Stimulated activated CD8-positive, alpha-beta memory T cell treated with anti-CD3 and anti-CD28 coated beads, Interleukin-15, amount 100 ng/mL, for 48 hours (primary cell): ENCODE data around the gene ITM2B.
"Not testable (repeated sequence)": the region's sequence is repeated elsewhere in the genome, so short reads cannot be mapped to it uniquely, and the experiment has no call there.

ENCODE experiments used
- DNase-seq, 2 donors: peaks; one replicate each; pipeline ENCODE4 v3.0.0-alpha.2; 2020; ENCODE audit warnings: low read depth in 2 of 2

ITM2B gene

DNA sequence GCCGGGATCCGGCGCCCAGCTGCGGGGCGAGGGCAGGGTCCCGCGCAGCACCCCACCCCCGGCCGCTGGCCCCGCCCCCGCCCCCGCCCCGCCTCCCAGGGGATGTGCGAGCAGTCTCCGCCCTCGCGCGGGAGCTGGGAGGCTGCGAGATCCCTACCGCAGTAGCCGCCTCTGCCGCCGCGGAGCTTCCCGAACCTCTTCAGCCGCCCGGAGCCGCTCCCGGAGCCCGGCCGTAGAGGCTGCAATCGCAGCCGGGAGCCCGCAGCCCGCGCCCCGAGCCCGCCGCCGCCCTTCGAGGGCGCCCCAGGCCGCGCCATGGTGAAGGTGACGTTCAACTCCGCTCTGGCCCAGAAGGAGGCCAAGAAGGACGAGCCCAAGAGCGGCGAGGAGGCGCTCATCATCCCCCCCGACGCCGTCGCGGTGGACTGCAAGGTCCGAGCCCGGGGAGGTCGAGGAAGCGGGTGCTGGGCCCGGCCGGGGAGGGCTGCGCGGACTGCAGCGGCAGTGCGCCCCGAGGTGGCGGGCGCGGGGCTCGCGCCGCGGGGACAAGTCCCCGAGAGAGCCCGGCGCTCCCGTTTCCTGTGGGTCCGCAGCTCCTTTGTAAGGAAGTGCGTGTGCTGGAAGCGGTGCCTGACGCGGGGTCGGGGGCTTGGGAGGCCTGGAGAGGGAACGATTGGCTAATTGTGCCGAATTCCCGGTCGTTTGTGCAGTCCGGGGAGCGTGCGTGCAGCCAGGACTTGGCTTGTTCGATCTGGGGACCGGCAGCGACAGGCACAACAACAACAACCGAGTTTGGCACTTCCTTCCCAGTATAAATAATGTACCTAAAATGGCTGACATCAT, at the start of gene ITM2B:
ITM2B (plus strand) TSS at position 161 of the 843 bp plus-strand sequence; CDS start at position 316, 155 bp downstream.
- peak; percentile 42 to 43 for DNase-seq

DNA sequence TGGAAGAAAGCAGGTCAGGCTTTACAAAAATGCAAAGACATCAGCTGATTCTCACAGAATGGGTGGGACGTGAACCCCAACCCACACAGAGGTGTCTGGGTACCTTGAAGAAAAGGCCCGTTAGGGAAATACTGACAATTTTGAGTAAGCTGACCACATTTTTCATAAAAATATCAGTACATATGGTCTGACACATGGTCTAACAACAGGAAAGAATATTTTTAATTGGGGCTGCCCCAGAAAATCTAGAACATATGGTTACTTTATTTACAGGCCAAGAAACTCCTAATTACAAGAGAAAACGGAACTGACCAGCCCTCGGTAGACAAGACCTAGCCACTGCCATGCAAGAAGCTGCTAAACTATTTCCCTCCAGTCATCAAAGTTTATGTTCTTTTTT, 48.7 kb upstream of the ITM2B start:
- DNase-seq: no peak

DNA sequence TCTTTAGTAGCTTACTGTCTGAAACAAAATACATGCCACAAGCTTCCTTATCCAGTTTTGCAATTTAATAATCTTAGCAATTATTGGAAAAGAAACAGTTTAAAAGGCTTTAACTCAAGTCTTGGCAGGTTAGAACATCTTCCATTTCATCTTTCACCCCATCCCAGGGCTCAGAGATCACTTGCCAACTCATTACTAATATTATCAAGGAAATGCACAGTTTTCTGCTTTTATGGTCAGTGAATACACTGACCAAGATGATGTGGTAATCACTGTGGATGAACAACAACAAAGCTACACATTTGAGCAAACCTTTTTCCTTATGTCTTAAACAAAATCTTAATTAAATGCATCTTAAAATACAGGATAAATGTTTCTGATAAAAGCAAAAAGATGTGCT, 48.0 kb upstream of the ITM2B start:
- no peak for DNase-seq

DNA sequence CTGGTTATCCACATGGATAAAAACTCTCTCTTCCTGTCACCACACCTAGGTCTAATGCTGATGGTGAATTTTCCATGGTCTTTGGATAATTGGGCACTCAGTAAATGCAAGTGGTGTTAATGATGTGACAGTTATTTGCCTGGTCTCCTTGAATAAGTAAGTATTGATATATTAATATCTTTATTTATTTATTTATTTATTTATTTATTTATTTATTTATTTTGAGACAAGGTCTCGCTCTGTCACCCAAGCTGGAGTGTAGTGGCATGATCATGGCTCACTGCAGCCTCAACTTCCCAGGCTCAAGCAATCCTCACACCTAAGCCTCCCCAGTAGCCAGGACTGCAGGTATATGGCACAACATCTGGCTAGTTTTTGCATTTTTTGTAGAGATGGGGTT, 46.3 kb upstream of the ITM2B start:
- no peak for DNase-seq

DNA sequence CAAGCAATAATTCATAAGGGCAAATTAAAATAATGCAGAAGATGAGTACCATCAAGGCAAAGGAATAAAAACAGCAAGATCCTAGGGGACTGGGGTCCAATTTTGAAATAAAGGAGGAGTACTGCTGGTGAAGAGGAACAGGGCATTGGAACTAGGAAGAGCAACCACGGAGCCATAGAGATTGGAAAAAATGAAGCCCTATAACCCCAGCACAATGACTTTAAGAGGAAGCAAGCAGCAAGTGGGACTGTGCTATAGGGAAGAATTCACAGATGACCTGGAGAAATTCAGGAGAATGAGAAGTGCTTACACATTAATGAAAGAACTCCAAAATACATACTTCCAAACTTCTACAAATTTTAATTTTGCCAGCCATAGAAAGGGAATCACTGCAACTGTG, 44.9 kb upstream of the ITM2B start:
- DNase-seq: no peak

DNA sequence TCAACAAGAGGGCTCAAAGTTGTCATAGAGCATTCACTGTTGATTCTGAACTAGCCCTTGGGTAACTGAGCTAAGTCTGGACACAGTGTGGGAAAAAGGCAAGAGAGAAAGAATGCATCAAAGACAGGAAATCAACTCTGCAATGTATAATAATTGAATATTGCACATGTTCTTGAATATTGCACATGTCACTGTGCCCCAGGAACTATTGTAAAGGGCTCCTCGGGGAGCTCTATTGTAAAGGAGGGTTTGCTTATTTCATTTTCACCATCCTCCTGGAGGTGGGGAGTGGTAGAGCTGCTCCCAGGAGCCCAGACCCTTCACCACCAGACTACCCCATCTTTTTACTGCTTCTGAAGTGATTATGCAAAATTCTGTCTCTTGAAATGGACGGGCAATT, 44.4 kb upstream of the ITM2B start:
- no peak for DNase-seq

DNA sequence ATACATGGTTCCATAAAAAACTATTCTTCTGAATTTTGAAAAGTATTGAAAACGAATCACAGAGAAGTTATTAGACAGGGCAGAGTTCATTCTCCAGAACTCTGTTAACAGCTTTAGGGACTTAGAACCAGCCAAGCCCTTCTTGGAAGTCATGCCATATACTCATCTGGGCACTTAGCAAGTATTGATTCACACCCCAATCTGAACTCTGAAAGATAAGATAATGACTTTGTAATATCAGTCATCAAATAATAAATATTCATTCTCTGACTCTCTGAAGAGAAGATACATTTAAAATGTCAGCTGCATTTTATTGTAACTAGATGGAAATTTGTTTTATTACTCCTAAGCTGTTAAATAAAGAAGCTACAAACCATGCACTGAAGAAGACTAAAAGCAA, 43.8 kb upstream of the ITM2B start:
- DNase-seq: no peak

DNA sequence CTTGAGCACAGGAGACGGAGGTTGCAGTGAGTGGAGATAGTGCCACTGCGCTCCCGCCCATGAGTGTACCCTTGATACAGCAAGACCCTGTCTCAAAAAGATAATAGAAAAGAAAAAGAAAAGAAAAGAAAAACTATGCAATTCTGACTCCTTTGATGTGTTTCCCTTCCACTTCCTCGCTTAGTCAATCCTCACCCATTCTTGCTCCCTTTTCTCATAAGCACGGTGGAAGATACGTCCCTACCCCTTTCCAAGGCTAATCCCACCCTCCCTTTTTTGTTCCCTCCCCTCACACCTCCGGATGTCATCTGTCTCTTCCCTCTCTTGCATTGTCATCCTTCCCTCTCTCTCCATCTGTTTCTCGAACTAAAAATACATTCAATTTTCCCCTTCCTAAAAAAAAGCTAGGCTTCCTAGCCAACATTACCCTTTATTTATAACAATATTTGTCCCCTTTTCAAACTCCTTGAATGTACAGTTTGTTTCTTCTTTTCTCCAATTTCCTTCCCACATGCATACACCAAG, 40.5 kb upstream of the ITM2B start:
- no peak for DNase-seq

DNA sequence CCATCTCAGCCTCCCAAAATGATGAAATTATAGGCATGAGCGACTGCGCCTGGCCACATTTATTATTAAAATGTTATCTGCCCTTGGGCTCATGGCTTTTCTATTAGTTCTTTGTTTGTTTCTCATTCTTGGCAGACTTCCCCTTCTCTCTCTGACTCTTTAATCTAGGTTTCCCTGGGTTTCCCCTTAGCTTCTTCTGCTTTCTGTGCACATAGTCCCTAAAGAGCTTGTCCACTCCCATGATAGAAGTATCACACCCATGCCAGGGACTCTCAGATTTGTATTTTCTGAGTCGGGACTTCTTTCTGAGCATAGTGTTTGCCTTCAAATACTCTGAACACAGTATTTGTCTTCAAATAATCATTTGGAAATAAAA, 38.6 kb upstream of the ITM2B start:
- DNase-seq: no peak

DNA sequence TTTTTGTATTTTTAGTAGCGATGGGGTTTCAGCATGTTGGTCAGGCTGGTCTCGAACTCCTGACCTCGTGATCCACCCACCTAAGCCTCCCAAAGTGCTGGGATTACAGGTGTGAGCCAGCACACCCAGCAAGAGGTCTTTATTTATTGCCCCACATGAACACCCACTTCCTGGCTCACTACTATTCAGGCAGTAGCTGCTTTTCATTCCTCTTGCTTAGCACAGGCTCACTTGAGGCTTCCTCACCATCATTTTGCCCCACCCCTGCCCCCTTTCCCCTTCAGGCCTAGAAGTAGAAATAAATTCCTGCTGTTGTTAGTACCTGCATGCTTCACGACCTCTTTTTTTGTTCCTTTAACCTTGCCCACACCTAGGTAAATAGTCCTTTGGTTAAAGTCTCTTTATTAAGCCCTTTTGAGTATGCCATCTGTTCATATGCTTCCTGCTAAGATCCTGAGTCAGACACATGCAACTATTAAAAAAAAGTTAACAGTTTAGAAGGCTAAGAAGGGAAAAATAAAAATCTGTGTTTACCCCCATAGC, 33.5 kb upstream of the ITM2B start:
- DNase-seq: no peak

DNA sequence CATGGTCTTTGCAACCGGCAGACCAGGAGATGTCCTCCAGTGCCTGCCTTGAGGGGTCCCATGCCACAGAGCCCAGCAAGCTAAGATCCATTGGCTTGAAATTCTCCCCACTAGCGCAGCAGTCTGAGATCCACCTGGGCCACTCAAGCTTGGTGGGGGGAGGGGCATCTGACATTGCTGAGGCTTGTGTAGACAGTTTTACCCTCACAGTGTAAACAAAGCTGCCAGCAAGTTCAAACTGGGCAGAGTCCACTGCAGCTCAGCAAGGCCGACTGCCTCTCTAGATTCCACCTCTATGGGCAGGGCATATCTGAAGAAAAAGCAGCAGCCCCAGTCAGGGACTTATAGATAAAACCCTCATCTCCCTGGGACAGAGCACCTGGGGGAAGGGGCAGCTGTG, 32.0 kb upstream of the ITM2B start:
- no peak for DNase-seq

DNA sequence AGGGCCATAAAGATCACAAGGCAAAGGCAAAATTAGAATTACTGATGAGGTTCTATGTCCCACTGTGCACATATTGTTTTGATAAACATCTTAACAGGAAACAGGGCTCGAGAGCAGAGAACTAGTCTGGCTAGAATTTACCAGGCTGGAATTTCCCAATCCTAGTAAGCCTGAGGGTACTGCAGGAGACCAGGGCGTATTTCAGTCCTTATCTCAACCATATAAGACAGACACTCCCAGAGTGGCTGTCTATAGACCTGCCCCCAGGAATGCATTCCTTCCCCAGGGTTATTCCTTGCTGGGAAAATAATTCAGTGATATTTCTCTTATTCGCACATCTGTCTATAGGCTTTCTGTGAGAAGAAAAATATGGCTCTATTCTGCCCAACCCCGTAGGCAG, 25.8 kb upstream of the ITM2B start:
- DNase-seq: not testable (repeated sequence)

DNA sequence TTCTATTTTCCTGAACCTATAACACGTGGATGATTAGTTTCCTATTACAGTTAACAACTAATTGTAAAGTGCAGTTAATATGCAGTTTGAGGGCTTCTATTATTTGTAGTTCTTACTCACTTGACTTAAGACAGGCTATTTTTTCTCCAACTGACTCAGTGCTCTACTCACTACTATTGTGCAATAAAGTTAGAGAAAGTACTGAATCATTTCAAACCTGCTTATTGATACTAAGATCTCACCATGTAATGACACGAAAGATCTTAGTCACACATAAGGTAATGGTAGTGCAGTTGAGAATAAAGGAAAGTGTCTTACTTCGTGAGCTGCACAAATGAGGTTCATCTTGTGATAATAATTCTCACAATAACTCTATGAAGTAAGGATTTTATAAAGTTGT, 22.8 kb upstream of the ITM2B start:
- DNase-seq: no peak

DNA sequence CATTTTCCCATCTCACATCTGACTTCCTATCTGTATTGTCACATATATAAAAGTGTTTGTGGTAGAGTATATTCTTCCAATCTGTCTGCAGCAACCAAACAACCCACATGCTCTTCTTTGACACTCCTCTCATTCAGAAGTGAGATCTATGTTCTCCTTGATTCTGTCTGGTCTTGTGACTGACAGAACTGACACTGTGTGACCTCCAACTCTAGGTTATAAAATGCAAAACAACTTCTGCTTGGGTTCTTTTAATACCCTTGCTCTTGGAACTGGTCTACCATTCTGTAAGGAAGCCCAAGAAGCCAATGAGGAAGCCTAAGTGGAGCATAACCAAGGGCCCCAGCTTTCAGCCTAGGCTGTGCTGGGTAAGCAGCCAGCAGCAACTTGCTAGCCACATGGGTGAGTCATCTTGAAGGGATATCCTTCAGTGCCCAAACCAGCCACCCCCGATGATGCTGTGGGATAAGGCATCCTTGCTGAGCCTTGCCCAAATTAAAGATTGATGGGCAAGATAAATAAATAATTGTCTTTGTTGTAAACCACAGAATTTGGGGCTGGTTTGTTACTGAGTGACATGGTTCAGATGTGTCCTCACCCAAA, 18.4 kb upstream of the ITM2B start:
- DNase-seq: peak in 1 of 2 donors; percentile 18

DNA sequence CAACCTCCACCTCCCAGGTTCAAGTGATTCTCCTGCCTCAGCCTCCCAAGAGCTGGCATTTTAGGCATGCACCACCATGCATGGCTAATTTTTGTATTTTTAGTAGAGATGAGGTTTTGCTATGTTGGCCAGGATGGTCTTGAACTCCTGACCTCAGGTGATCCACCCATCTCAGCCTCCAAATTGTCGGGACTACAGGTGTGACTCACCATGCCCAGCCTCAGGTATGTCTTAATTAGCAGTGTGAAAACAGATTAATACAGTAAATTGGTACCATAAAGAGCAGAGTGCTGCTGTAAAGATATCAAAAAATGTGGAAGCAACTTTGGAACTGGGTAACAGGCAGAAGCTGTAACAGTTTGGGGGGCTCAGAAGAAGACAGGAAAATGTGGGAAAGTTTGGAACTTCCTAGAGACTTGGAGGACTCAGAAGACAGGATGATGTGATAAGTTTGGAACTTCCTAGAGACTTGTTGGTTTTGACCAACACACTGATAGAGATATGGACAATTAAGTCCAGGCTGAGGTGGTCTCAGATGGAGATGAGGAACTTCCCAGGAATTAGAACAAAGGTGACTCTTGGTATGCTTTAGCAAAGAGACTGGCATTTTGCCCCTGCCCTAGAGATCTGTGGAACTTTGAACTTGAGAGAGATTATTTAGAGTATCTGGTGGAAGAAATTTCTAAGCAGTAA, 17.3 kb upstream of the ITM2B start:
- DNase-seq: not testable (repeated sequence)

DNA sequence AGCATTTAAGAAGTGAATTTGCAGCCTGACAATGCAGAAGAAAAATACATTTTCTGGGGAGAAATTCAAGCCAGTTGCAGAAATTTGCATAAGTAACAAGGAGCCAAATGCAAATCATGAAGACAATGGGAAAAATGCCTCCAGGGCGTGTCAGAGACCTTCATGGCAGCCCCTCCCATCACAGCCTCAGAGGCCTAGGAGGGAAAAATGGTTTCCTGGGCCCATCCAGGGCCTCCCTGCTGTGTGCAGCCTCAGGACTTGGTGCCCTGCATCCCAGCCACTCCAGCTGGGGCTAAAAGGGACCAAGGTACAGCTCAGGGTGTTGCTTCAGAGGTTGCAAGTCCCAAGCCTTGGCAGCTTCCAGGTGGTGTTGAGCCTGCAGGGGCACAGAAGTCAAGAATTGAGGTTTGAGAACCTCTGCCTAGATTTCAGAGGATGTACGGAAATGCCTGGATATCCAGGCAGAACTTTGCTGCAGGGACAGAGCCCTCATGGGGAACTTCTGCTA, 16.7 kb upstream of the ITM2B start:
- DNase-seq: no peak

DNA sequence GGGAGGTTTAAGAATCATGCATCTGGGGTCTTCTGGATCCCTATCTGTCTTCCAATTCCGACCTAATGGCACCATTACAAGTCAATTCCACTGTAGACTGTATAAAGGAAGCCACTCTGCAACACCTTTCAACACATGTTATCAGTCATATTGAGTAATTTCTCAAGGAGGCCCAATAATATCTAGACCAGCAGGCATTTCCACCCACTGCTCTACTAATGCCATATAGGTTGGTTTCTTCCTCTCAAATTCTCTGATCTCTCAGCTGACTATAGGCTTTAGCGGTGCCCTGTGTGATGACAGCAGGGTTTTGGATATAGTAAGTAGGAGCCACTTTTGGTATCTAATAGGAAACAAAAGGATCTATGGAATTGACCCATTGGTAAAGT, 12.4 kb upstream of the ITM2B start:
- no peak for DNase-seq

DNA sequence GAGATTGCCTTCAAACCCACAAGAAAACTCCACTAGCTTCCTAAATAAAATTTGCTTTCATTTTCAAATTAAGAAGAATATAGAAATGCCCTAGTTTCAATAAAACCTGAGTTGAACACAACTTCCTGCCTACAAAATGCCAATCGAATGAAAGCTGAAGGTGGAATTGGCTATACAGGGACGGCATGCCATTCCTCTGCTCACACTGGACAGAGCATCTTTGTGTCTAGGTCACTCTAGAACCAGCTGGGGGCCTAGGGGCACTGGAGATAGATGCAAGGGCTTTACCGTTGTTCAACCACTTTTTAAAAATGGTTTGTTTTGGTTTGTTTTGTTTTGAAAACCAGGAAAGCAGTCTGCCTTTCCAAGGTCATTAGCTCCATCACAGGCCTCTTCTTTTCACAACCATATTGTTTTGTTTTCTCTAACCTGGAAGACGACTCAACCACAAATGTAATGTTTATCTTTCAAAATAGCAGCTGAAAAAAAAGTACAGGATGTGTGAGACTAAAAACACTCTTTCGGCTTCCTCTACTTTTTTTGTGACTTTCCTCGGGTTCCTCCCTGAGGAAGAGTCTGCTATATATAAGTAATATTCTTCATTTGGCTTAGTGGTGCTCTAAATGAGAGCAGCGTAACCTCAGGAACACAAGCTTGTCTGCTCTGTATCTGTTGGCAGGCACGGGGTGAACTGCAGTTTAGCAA, 11.9 kb upstream of the ITM2B start:
- DNase-seq: no peak

DNA sequence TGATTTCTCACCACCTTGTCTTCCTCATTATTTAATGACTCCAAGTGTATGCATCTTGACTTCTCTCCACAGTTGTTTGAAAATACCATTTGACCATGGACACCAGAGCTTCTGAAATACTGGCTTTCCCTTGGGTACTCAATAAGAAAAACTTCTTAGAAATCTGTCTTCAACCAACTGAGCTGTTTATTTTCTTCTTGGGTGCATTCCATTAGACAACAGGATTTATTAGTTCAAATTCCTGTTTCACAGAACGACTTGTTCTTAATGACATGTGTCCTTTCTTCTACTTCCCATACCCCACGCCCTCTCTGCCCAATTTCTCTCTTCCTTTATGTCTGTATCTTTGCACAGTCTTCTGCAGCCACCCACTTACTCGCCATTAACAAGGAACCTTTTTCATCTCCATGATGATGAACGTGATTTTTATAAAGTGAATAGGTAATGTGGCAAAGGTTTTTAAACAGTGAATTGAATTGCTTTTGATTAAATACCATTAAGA, 11.3 kb upstream of the ITM2B start:
- no peak for DNase-seq

DNA sequence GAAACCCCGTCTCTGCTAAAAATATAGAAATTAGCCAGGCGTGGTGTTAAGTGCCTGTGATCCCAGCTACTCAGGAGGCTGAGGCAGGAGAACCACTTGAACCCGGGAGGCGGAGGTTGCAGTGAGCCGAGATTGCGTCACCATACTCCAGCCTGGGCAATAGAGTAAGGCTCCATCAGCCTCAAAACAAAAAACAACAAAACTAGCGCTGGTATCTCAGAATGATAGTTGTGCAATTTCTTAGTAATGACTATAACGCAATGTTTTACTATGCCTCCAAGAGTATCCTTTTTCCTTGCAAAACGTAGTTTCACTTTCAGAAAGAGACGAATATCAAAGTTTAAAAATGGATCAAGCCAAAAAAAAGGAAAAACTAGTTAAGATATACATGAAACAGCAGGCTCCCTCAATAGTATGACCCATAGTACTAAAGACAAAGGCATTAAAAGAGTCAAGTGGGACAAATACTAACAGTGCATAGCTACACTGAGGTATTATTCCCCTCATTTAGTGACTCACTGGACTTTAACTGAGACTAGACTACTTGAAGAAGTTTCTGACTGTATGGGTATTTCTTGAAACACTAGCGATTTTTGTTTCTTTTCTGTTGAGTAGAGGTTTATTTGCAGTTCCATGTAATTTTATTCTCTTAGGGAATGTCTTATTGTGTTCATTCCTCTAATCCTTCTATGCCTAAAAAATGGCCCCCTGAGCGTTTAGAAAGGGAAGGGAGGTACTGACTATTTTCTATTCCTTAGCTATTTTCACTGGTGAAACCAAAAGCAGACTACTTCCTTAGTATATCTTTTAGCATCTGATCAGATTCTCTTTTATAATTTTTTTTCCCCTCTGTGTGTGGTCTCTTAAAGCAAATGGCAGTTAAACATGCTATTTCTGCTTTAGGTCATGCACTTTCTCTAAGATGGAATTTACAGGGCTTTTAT, 10.4 kb upstream of the ITM2B start:
- DNase-seq: no peak
